Endothelial cell of umbilical vein (primary cell): ENCODE data around the gene FBXO45.

Source experiments
- EZH2 ChIP-seq: IDR thresholded peaks from 2 replicates; pipeline ENCODE4 v1.6.1; 2012; ENCODE audit warnings: borderline replicate concordance, low read depth, mild to moderate bottlenecking, moderate library complexity, low read length, inconsistent platforms; ENCODE audit not compliant: severe bottlenecking
- POLR2AphosphoS5 ChIP-seq: IDR thresholded peaks from 2 replicates; pipeline ENCODE4 v1.6.1; 2012; ENCODE audit warnings: low read depth, mild to moderate bottlenecking, control low read depth, low read length, moderate library complexity; ENCODE audit not compliant: insufficient read depth

DNA sequence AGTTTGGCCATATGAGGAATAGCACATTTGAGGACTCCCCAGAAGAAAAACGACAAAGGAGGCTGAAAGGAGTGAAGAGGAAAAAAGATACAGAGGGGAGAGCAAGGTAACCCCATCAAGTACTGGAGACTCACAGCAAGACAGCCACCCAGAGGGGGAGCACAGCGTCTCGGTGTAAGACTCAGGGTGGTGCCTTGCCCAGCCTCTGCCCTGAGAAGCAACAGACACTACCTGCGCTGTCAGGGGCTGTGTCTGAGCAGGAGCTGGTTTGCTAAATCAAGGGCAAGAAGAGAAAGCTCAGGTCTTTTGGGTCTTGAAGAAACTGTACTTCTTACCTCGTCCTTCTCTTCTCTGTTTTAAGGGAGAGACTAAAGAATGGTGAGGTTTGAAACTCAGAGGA is 27.9 kb downstream of the FBXO45 start:
- no peak for TF ChIP-seq EZH2
- TF ChIP-seq POLR2AphosphoS5, result no peak
